Bronchial epithelial cell (primary cell): ENCODE data around the gene SSBP3. TPM values are rescaled to one million over a fixed set of nuclear protein-coding genes. Genes with fewer than 3 reads are reported as not detected.
"Not testable (repeated sequence)": the region's sequence is repeated elsewhere in the genome, so short reads cannot be mapped to it uniquely, and the experiment has no call there.

Experiments used
- DNase-seq: peaks from one replicate; pipeline ENCODE4 v3.0.0-alpha.2; 2010; ENCODE audit warnings: low read depth
- FAIRE-seq: peaks from 2 replicates; lab custom pipeline; 2011; peaks lifted over from hg19 to GRCh38; lab: Jason Lieb, UNC
- H3K27me3 ChIP-seq: 2 replicates; pipeline ENCODE4 v1.5.1; 2011; ENCODE audit warnings: low read length; ENCODE audit not compliant: control insufficient read depth, insufficient read depth
- H3K36me3 ChIP-seq: 2 replicates; pipeline ENCODE4 v1.5.1; 2011; ENCODE audit warnings: low read length; ENCODE audit not compliant: control insufficient read depth, insufficient read depth
- H3K4me3 ChIP-seq: 2 replicates; pipeline ENCODE4 v1.5.1; 2011; ENCODE audit warnings: mild to moderate bottlenecking, low read depth, low read length, control low read depth
- total RNA-seq: library from RNA; depleted of rRNA; stranded (reverse); fragments of >200 nt; gene quantifications from 2 replicates; pipeline ENCODE4 v1.2.1, GENCODE V29; 2014
- TF ChIP-seq, protein P1 (sequence below): IDR thresholded peaks from 2 replicates; pipeline ENCODE4 v1.5.1; 2011; ENCODE audit warnings: mild to moderate bottlenecking, moderate library complexity, low read length, control low read depth, inconsistent platforms; ENCODE audit not compliant: insufficient read depth, severe bottlenecking

SSBP3 gene
- total RNA-seq, 1 donor from 2014 or later, result 3.7 TPM

DNA sequence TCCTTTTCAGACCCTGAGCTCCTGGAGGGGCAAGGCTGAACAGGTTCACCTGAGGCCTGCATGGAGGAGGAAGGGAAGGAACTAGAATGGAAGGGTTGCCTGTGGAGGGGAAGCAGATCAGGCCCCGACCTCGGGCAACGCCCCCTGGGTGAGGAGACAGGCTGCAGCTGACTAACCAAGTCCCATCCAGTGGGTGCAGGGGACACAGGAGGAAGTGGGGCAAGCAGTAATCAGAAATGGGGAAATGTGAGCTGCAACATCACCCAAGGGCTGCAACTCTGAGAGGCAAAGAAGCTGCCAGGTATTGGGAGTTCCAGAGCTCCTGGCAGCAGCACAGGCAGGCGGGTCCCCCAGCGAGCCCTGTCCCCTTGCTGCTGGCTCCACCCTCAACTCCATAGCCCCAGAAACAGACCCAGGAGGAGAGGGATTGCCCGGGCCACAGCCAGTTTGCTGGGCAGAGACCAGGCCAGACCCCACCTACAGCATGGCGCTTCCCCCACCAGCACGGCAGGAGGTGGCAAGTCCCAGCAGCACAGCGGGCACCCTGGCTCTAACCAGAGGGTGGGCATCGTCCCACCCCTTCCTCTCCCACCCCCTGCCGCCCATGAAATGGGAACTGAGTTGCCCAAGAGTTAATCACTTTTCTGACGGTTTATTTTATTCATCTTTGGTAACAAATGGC is 167.7 kb downstream of the SSBP3 start:
- TF ChIP-seq, protein P1, sequence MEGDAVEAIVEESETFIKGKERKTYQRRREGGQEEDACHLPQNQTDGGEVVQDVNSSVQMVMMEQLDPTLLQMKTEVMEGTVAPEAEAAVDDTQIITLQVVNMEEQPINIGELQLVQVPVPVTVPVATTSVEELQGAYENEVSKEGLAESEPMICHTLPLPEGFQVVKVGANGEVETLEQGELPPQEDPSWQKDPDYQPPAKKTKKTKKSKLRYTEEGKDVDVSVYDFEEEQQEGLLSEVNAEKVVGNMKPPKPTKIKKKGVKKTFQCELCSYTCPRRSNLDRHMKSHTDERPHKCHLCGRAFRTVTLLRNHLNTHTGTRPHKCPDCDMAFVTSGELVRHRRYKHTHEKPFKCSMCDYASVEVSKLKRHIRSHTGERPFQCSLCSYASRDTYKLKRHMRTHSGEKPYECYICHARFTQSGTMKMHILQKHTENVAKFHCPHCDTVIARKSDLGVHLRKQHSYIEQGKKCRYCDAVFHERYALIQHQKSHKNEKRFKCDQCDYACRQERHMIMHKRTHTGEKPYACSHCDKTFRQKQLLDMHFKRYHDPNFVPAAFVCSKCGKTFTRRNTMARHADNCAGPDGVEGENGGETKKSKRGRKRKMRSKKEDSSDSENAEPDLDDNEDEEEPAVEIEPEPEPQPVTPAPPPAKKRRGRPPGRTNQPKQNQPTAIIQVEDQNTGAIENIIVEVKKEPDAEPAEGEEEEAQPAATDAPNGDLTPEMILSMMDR, result no peak
- Histone ChIP-seq H3K4me3 (no peak overlapping the region), H3K36me3 (peaks cover 1% of the 10 kb centered on the region), H3K27me3 (no peaks in the 10 kb centered on the region)
- no peak for DNase-seq
- no peak for FAIRE-seq

DNA sequence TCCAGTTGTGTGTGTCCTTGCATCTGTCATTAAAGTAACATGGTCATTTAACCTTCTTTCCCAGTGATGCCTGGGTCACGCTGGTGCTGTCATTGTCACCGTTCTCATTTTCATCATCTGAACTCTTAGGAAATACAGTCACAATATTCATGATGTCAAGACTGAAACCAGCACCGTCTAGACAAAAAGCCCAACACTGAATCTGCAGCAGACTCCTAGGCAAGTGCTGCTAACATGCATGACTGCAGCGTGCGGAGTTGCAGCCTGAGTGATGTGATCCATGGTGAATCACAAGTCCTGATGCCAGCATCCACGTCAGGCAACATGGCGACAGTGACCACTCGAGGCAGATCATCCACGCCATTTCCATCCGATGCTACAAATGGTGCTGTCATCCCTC is 168.6 kb downstream of the SSBP3 start:
- Histone ChIP-seq H3K36me3 (peaks cover 1% of the 10 kb centered on the region), H3K27me3 (no peaks in the 10 kb centered on the region), H3K4me3 (no peak overlapping the region)
- DNase-seq (no peak), FAIRE-seq (no peak)
- TF ChIP-seq, protein P1, result no peak

DNA sequence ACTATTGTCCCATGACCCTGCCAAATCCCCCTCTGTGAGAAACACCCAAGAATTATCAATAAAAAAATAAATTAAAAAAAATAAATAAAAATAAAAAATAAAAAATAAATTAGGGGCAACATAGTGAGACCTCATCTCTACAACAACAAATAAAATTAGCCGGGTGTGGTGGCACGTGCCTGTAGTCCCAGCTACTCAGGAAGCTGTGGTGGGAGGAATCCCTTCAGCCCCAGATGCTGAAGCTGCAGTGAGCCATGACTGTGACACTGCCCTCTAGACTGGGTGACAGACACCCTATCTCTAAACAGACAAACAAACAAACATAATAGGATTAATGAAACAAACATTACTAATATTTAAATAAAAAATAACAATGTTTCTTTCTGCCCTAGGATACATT is 171.9 kb downstream of the SSBP3 start:
- Histone ChIP-seq H3K4me3 (no peak overlapping the region), H3K27me3 (no peaks in the 10 kb centered on the region), H3K36me3 (peaks cover 1% of the 10 kb centered on the region)
- DNase-seq (no peak), FAIRE-seq (no peak)
- TF ChIP-seq, protein P1, result no peak

DNA sequence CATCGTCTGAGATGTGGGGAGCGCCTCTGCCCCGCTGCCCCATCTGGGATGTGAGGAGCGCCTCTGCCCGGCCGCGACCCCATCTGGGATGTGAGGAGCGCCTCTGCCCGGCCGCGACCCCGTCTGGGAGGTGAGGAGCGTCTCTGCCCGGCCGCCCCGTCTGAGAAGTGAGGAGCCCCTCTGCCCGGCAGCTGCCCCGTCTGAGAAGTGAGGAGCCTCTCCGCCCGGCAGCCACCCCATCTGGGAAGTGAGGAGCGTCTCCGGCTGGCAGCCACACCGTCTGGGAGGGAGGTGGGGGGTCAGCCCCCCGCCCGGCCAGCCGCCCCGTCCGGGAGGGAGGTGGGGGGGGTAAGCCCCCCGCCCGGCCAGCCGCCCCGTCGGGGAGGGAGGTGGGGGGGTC is 173.0 kb downstream of the SSBP3 start:
- DNase-seq, H3K36me3 ChIP-seq, FAIRE-seq, H3K4me3 ChIP-seq, H3K27me3 ChIP-seq: not testable (repeated sequence)

DNA sequence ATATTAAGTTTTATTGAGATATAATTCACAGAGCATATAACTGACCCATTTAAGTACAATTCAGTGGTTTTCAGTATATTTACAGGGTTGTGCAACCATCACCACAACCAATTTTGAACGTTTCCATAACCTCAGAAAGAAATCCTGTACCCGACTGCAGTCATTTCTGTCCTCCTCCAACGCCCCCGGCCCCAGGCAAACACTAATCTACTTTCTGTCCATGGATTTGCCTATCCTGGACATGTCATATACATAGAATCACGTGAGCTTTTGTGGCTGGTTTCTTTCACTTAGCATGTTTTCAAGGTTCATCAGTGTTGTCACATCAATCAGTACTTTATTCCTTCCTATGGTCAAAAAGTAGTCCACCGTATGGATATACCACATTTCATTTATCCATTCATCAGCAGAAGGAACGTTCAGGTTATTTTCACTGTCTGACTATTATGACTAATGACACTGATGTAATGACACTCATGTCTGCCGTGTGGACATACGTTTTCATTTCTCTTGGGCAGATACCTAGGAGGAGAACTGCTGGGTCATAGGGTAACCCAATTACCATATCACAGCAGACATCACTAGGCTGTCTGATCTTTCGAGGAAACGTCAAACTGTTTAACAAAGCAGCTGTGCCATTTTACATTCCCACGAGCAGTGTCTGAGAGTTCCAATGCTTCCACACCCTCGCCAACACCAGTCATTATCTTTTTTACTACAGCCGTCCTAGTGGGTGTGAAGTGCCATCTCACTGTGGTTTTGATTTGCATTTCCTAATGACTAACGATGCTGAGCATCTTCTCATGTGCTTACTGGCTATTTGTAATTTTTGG is 175.5 kb downstream of the SSBP3 start:
- no peak for DNase-seq
- TF ChIP-seq, protein P1, result no peak
- H3K27me3 ChIP-seq, result no peaks in the 10 kb centered on the region
- no peaks in the 10 kb centered on the region for H3K36me3 ChIP-seq
- FAIRE-seq, result no peak
- no peak overlapping the region for H3K4me3 ChIP-seq

DNA sequence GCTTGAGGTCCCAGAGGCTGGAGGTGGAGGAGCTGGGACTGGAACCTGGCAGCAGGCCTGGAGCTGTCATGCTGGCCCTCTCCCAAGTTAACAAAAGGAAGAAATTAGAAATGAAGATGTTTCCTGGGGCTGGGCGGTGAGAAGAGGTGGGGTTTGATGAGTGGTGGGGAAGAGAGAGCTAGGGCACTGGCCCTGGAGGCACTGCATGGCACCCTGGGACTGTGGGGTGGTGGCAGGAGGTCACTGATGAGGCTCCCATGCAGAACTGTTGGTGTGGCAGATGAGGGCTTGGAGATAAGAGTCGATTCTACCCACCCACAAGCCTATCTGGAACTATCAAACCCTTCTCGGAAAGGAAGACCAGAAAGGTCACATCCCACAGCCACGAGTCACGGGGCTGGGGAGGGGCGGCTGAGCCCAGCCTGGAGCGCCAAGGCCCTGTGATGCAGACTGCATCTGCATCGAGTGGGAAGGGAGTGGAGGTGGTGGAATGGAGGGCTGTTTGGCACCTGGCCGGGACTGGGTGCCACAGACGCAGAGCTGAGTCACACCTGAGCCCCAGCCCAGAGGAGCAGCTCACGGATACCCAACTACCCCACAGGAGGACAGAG is 176.8 kb downstream of the SSBP3 start:
- TF ChIP-seq, protein P1, result no peak

More for the DNA sequence above, 176.8 kb downstream of the SSBP3 start:
- FAIRE-seq (no peak), DNase-seq (peak; percentile 40)
- H3K4me3 ChIP-seq, result no peak overlapping the region
- no peaks in the 10 kb centered on the region for H3K36me3 ChIP-seq
- H3K27me3 ChIP-seq, result no peaks in the 10 kb centered on the region
